Tibial nerve (tissue), 4 donors: ENCODE data around the gene ZNRD2.

Experiments used
- CTCF ChIP-seq, 5 experiments: fragments of 200-600 bp in 3 of 5; fragments of 450-650 bp in 2 of 5; sonication (generic) in 3 of 5; IDR thresholded peaks; one replicate each; pipeline ENCODE4 v1.5.1; 2016 to 2019; ENCODE audit warnings: antibody characterized with exemption in 5 of 5, mild to moderate bottlenecking in 3 of 5, moderate library complexity in 2 of 5
- EP300 ChIP-seq, 2 donors: sonication (generic); formaldehyde crosslinking; IDR thresholded peaks; one replicate each; pipeline ENCODE4 v1.6.1; 2017; ENCODE audit warnings: antibody characterized with exemption in 2 of 2, mild to moderate bottlenecking in 1 of 2
- POLR2A ChIP-seq, 2 donors: fragments of 450-650 bp; IDR thresholded peaks; one replicate each; pipeline ENCODE4 v1.6.1; 2017; ENCODE audit warnings: antibody characterized with exemption in 2 of 2, mild to moderate bottlenecking in 2 of 2, moderate library complexity in 2 of 2

GRCh38 chr11:65620666-65621065 lies 50.4 kb downstream of the ZNRD2 start:
- TF ChIP-seq POLR2A (IDR thresholded peaks at IDR 0.05) (no peak), CTCF (IDR thresholded peaks at IDR 0.05) (no peak), EP300 (IDR thresholded peaks at IDR 0.05) (no peak)
